ENCODE measurements around the gene EPHA7. TPM values are rescaled to one million over a fixed set of nuclear protein-coding genes. Genes with fewer than 3 reads are reported as not detected.

The EPHA7 gene
- total and polyA plus RNA-seq, 2 donors (not counting 1 experiment from before 2014, with no cell fraction given), result under 0.01 to 0.03 TPM

DNA sequence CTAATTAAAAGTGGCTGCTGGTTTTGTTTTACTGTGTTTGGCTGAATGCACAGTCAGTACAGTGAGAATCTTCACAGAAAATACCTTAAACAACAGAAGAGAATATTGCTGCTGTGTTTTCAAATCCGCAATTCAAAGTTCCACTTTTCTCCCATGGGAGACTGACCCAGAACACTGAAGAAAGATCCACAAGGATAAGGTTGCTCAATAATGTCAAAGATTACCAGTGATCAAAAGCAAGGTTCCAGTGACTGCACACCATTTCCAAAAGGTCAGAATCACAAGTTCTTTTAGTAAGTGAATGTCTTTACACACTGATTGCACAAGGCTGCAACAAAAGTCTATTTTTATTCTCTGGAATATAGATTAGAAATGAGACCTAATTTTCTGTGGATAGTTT, 82.3 kb downstream of the EPHA7 start:
- TF ChIP-seq EZH2 (IDR thresholded peaks at IDR 0.05; ENCODE audit: low read length, missing control alignments), result no peak
- TF ChIP-seq, protein P1, sequence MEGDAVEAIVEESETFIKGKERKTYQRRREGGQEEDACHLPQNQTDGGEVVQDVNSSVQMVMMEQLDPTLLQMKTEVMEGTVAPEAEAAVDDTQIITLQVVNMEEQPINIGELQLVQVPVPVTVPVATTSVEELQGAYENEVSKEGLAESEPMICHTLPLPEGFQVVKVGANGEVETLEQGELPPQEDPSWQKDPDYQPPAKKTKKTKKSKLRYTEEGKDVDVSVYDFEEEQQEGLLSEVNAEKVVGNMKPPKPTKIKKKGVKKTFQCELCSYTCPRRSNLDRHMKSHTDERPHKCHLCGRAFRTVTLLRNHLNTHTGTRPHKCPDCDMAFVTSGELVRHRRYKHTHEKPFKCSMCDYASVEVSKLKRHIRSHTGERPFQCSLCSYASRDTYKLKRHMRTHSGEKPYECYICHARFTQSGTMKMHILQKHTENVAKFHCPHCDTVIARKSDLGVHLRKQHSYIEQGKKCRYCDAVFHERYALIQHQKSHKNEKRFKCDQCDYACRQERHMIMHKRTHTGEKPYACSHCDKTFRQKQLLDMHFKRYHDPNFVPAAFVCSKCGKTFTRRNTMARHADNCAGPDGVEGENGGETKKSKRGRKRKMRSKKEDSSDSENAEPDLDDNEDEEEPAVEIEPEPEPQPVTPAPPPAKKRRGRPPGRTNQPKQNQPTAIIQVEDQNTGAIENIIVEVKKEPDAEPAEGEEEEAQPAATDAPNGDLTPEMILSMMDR (conservative IDR thresholded peaks at IDR 0.05 in 1 of 2, IDR thresholded peaks at IDR 0.05 in 1 of 2; ENCODE audit: low read depth in 1 of 2, low read length in 2 of 2), result no peak
- DNase-seq (ENCODE audit: low read depth in 2 of 2), result no peak
- Histone ChIP-seq H3K4me1 (ENCODE audit: control insufficient read depth, extremely low read depth, insufficient read depth, low read length) (no peaks in the 10 kb centered on the region), H3K4me2 (ENCODE audit: extremely low read depth, insufficient read depth, low read length) (no peak overlapping the region), H3K36me3 (ENCODE audit: control insufficient read depth, insufficient read depth, low read length) (no peaks in the 10 kb centered on the region), H4K20me1 (ENCODE audit: control insufficient read depth, extremely low read depth, insufficient read depth, low read length) (no peaks in the 10 kb centered on the region), H3K27ac (ENCODE audit: insufficient read depth, low read length) (no peak overlapping the region), H3K4me3 (replicated peaks in 1 of 4; ENCODE audit: control extremely low read depth in 1 of 4, insufficient read depth in 1 of 4, low read depth in 3 of 4, low read length in 4 of 4) (no peak overlapping the region), H3K9ac (ENCODE audit: insufficient read depth, low read length) (no peak overlapping the region), H3K27me3 (ENCODE audit: control insufficient read depth, insufficient read depth, low read length) (no peaks in the 10 kb centered on the region), H3K9me3 (ENCODE audit: control insufficient read depth, insufficient read depth, low read depth, low read length) (no peaks in the 10 kb centered on the region), H3K79me2 (ENCODE audit: control insufficient read depth, insufficient read depth, low read length) (no peaks in the 10 kb centered on the region), H2AFZ (ENCODE audit: low read length) (no peak overlapping the region)

DNA sequence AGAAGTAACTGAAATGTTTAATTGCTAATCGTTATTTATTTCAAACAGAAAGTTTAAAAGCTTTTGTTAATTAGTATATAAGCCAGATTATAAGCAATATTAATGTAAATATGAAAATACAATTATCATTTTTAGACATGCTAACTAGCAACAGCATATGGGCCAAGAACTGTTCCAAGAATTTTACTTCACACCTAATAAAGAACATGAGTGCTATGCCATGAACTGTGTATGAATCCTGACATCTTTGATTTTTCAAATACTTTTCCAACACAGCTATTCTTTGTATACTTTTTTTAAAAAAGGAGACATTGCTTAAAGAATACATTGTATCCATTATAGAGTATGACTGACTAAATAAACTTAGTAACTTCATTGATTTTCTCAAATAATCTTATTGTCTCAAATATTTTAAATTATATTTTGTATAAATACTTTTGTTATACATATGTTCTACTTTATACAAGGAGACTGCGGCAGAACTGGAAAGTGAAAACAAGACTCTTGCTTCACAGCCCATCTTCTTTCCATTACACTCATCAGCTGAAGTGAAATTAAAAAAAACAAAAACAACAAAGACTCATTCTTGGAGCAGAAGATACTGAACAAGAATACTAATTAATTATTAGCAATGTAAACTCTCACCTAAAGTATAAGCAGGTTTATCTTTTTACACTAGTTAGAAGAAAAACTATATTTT, 89.9 kb downstream of the EPHA7 start:
- no peaks in the 10 kb centered on the region for H3K9me3 ChIP-seq (ENCODE audit: control insufficient read depth, insufficient read depth, low read depth, low read length)
- H3K4me2 ChIP-seq (ENCODE audit: extremely low read depth, insufficient read depth, low read length), result no peak overlapping the region
- no peak overlapping the region for H3K4me3 ChIP-seq (replicated peaks in 1 of 4; ENCODE audit: control extremely low read depth in 1 of 4, insufficient read depth in 1 of 4, low read depth in 3 of 4, low read length in 4 of 4)
- DNase-seq (ENCODE audit: low read depth in 2 of 2), result peak in 1 of 2 donors; percentile 6
- H3K36me3 ChIP-seq (ENCODE audit: control insufficient read depth, insufficient read depth, low read length), result no peaks in the 10 kb centered on the region
- H2AFZ ChIP-seq (ENCODE audit: low read length), result no peak overlapping the region
- no peaks in the 10 kb centered on the region for H3K4me1 ChIP-seq (ENCODE audit: control insufficient read depth, extremely low read depth, insufficient read depth, low read length)
- TF ChIP-seq, protein P1 (conservative IDR thresholded peaks at IDR 0.05 in 1 of 2, IDR thresholded peaks at IDR 0.05 in 1 of 2; ENCODE audit: low read depth in 1 of 2, low read length in 2 of 2), result no peak
- no peak for TF ChIP-seq EZH2 (IDR thresholded peaks at IDR 0.05; ENCODE audit: low read length, missing control alignments)
- H4K20me1 ChIP-seq (ENCODE audit: control insufficient read depth, extremely low read depth, insufficient read depth, low read length), result no peaks in the 10 kb centered on the region
- H3K79me2 ChIP-seq (ENCODE audit: control insufficient read depth, insufficient read depth, low read length), result no peaks in the 10 kb centered on the region
- H3K27me3 ChIP-seq (ENCODE audit: control insufficient read depth, insufficient read depth, low read length), result no peaks in the 10 kb centered on the region
- H3K27ac ChIP-seq (ENCODE audit: insufficient read depth, low read length), result no peak overlapping the region
- H3K9ac ChIP-seq (ENCODE audit: insufficient read depth, low read length), result no peak overlapping the region

DNA sequence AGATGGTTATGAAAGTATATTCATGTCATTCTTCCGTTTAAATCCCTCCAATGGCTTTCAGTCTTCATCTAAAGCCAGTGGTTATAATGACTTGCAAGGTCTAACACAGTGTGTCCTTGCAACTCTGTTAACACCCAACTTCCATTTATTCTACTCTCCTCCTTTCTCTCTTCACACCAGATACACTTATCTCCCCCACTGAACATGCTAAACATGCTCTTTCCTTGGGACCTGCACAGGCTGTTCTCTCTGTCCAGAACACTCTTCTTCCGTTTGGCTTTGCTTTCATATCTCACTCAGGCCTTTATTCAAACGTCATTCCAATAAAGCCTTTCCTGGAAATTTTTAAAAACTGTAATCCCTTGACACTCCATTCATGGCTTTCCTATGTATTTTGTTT, 91.5 kb downstream of the EPHA7 start:
- H3K79me2 ChIP-seq (ENCODE audit: control insufficient read depth, insufficient read depth, low read length), result no peaks in the 10 kb centered on the region
- no peaks in the 10 kb centered on the region for H3K36me3 ChIP-seq (ENCODE audit: control insufficient read depth, insufficient read depth, low read length)
- H3K9me3 ChIP-seq (ENCODE audit: control insufficient read depth, insufficient read depth, low read depth, low read length), result no peaks in the 10 kb centered on the region
- TF ChIP-seq, protein P1 (conservative IDR thresholded peaks at IDR 0.05 in 1 of 2, IDR thresholded peaks at IDR 0.05 in 1 of 2; ENCODE audit: low read depth in 1 of 2, low read length in 2 of 2), result no peak
- no peak for TF ChIP-seq EZH2 (IDR thresholded peaks at IDR 0.05; ENCODE audit: low read length, missing control alignments)
- no peaks in the 10 kb centered on the region for H4K20me1 ChIP-seq (ENCODE audit: control insufficient read depth, extremely low read depth, insufficient read depth, low read length)
- no peak overlapping the region for H3K4me2 ChIP-seq (ENCODE audit: extremely low read depth, insufficient read depth, low read length)
- H3K4me1 ChIP-seq (ENCODE audit: control insufficient read depth, extremely low read depth, insufficient read depth, low read length), result no peaks in the 10 kb centered on the region
- DNase-seq (ENCODE audit: low read depth in 2 of 2), result no peak
- H3K9ac ChIP-seq (ENCODE audit: insufficient read depth, low read length), result no peak overlapping the region
- no peak overlapping the region for H2AFZ ChIP-seq (ENCODE audit: low read length)
- no peak overlapping the region for H3K4me3 ChIP-seq (replicated peaks in 1 of 4; ENCODE audit: control extremely low read depth in 1 of 4, insufficient read depth in 1 of 4, low read depth in 3 of 4, low read length in 4 of 4)
- no peaks in the 10 kb centered on the region for H3K27me3 ChIP-seq (ENCODE audit: control insufficient read depth, insufficient read depth, low read length)
- no peak overlapping the region for H3K27ac ChIP-seq (ENCODE audit: insufficient read depth, low read length)
